Neural crest cell (in vitro differentiated cells): ENCODE results near the gene WASF2. TPM values are rescaled to one million over a fixed set of nuclear protein-coding genes. Genes with fewer than 3 reads are reported as not detected.

Experiments used
- DNase-seq: peaks from one replicate; pipeline ENCODE4 v3.0.0; 2021; ENCODE audit warnings: low read depth, mixed read lengths, low spot score
- H3K27ac Mint-ChIP-seq: one replicate; pipeline ENCODE4 v1.8.0; 2021; ENCODE audit warnings: mild to moderate bottlenecking, mixed read lengths; ENCODE audit not compliant: unreplicated experiment
- H3K27me3 Mint-ChIP-seq: 2 replicates; pipeline ENCODE4 v1.8.0; 2021; ENCODE audit warnings: low read depth, mild to moderate bottlenecking, mixed read lengths
- H3K36me3 Mint-ChIP-seq: 2 replicates; pipeline ENCODE4 v1.8.0; 2021; ENCODE audit warnings: low read depth, mild to moderate bottlenecking, mixed read lengths
- H3K4me1 Mint-ChIP-seq: 2 replicates; pipeline ENCODE4 v1.8.0; 2021; ENCODE audit warnings: mixed read lengths
- H3K4me3 Mint-ChIP-seq: one replicate; pipeline ENCODE4 v1.8.0; 2021; ENCODE audit warnings: mild to moderate bottlenecking, mixed read lengths
- H3K9me3 Mint-ChIP-seq: 2 replicates; pipeline ENCODE4 v1.8.0; 2021; ENCODE audit warnings: mixed read lengths
- CTCF ChIP-seq: fragments of 200-600 bp; sonication (generic); conservative IDR thresholded peaks from 2 replicates; pipeline ENCODE4 v1.5.0; 2021; ENCODE audit warnings: antibody characterized with exemption, mild to moderate bottlenecking
- total RNA-seq: library from RNA; stranded (reverse); gene quantifications from 2 replicates; pipeline ENCODE4 v1.2.1, GENCODE V29; 2021

Gene WASF2
- total RNA-seq, 1 donor from 2014 or later = 81.9 TPM

GRCh38 chr1:27416387-27417111 is 73.4 kb downstream of the WASF2 start:
- Mint-ChIP-seq H3K4me1 (peaks cover 35% of the 10 kb centered on the region), H3K27me3 (no peaks in the 10 kb centered on the region), H3K9me3 (no peaks in the 10 kb centered on the region), H3K4me3 (no peak overlapping the region), H3K27ac (no peak overlapping the region), H3K36me3 (peaks cover 24% of the 10 kb centered on the region)
- TF ChIP-seq CTCF = peak; percentile 70
- no peak for DNase-seq

GRCh38 chr1:27414091-27414490 is 75.9 kb downstream of the WASF2 start:
- no peak for DNase-seq
- no peaks in the 10 kb centered on the region for H3K27me3 Mint-ChIP-seq
- TF ChIP-seq CTCF = no peak
- H3K4me3 Mint-ChIP-seq = no peak overlapping the region
- H3K9me3 Mint-ChIP-seq = no peaks in the 10 kb centered on the region
- peaks cover 30% of the 10 kb centered on the region for H3K36me3 Mint-ChIP-seq
- peaks cover 30% of the 10 kb centered on the region for H3K4me1 Mint-ChIP-seq
- no peak overlapping the region for H3K27ac Mint-ChIP-seq

- Mint-ChIP-seq H3K4me3 (no peak overlapping the region), H3K4me1 (peaks cover 19% of the 10 kb centered on the region), H3K9me3 (no peaks in the 10 kb centered on the region), H3K27me3 (no peaks in the 10 kb centered on the region), H3K36me3 (peaks cover 34% of the 10 kb centered on the region), H3K27ac (no peak overlapping the region)
- no peak for DNase-seq
- no peak for TF ChIP-seq CTCF
Observed at GRCh38 chr1:27413004-27413403, 77.0 kb downstream of the WASF2 start.

- peaks cover 34% of the 10 kb centered on the region for H3K36me3 Mint-ChIP-seq
- TF ChIP-seq CTCF = no peak
- no peak overlapping the region for H3K27ac Mint-ChIP-seq
- no peak overlapping the region for H3K4me3 Mint-ChIP-seq
- peaks cover 18% of the 10 kb centered on the region for H3K4me1 Mint-ChIP-seq
- DNase-seq = no peak
- H3K9me3 Mint-ChIP-seq = no peaks in the 10 kb centered on the region
- no peaks in the 10 kb centered on the region for H3K27me3 Mint-ChIP-seq
Observed at GRCh38 chr1:27412502-27412901, 77.5 kb downstream of the WASF2 start.

- Mint-ChIP-seq H3K4me1 (peaks cover 22% of the 10 kb centered on the region), H3K36me3 (peaks cover 32% of the 10 kb centered on the region), H3K9me3 (no peaks in the 10 kb centered on the region), H3K27me3 (no peaks in the 10 kb centered on the region), H3K4me3 (no peak overlapping the region), H3K27ac (no peak overlapping the region)
- DNase-seq = no peak
- no peak for TF ChIP-seq CTCF
Observed at GRCh38 chr1:27410709-27411108, 79.3 kb downstream of the WASF2 start.
